Measurements from ENCODE around the gene ACVR1B. TPM values are rescaled to one million over a fixed set of nuclear protein-coding genes. Genes with fewer than 3 reads are reported as not detected.
A peak's percentile ranks its signal among the peaks of the same experiment; 100 is the strongest.

ACVR1B gene
- total RNA-seq, 1 donor from 2014 or later, result 65.7 TPM

- no peak for DNase-seq (ENCODE audit: low spot score, unreplicated experiment)
- peaks cover 27% of the 10 kb centered on the region for H3K27me3 Mint-ChIP-seq
- H3K9me3 Mint-ChIP-seq (ENCODE audit: low read depth), result no peaks in the 10 kb centered on the region
- no peak for TF ChIP-seq CTCF (IDR thresholded peaks at IDR 0.05; ENCODE audit: unreplicated experiment)
- no peak overlapping the region for H3K4me3 Mint-ChIP-seq (ENCODE audit: low read depth)
- no peak overlapping the region for H3K27ac Mint-ChIP-seq
- peaks cover 14% of the 10 kb centered on the region for H3K4me1 Mint-ChIP-seq (ENCODE audit: low read depth)
- peaks cover 11% of the 10 kb centered on the region for H3K36me3 Mint-ChIP-seq (ENCODE audit: insufficient read depth)
Observed at GRCh38 chr12:52013626-52014310, 62.3 kb downstream of the ACVR1B start.

GRCh38 chr12:52014567-52015530 is 63.4 kb downstream of the ACVR1B start:
- Mint-ChIP-seq H3K9me3 (ENCODE audit: low read depth) (no peaks in the 10 kb centered on the region), H3K4me1 (ENCODE audit: low read depth) (peaks cover 25% of the 10 kb centered on the region), H3K36me3 (ENCODE audit: insufficient read depth) (peaks cover 11% of the 10 kb centered on the region), H3K27me3 (peaks cover 27% of the 10 kb centered on the region), H3K27ac (no peak overlapping the region), H3K4me3 (ENCODE audit: low read depth) (no peak overlapping the region)
- no peak for DNase-seq (ENCODE audit: low spot score, unreplicated experiment)
- TF ChIP-seq CTCF (IDR thresholded peaks at IDR 0.05; ENCODE audit: unreplicated experiment), result no peak

GRCh38 chr12:52015532-52016041 is 64.1 kb downstream of the ACVR1B start:
- peaks cover 27% of the 10 kb centered on the region for H3K27me3 Mint-ChIP-seq
- H3K4me3 Mint-ChIP-seq (ENCODE audit: low read depth), result no peak overlapping the region
- TF ChIP-seq CTCF (IDR thresholded peaks at IDR 0.05; ENCODE audit: unreplicated experiment), result no peak
- H3K4me1 Mint-ChIP-seq (ENCODE audit: low read depth), result peaks cover 29% of the 10 kb centered on the region
- no peaks in the 10 kb centered on the region for H3K9me3 Mint-ChIP-seq (ENCODE audit: low read depth)
- H3K27ac Mint-ChIP-seq, result no peak overlapping the region
- DNase-seq (ENCODE audit: low spot score, unreplicated experiment), result no peak
- peaks cover 11% of the 10 kb centered on the region for H3K36me3 Mint-ChIP-seq (ENCODE audit: insufficient read depth)

- Mint-ChIP-seq H3K9me3 (ENCODE audit: low read depth) (no peaks in the 10 kb centered on the region), H3K27ac (peak overlapping the region; percentile 93), H3K4me3 (ENCODE audit: low read depth) (no peak overlapping the region), H3K36me3 (ENCODE audit: insufficient read depth) (peaks cover 3% of the 10 kb centered on the region), H3K4me1 (ENCODE audit: low read depth) (peaks cover 30% of the 10 kb centered on the region), H3K27me3 (peaks cover 32% of the 10 kb centered on the region)
- no peak for TF ChIP-seq CTCF (IDR thresholded peaks at IDR 0.05; ENCODE audit: unreplicated experiment)
- no peak for DNase-seq (ENCODE audit: low spot score, unreplicated experiment)
Observed at GRCh38 chr12:52018433-52019112, 67.1 kb downstream of the ACVR1B start.
